GM12878 (cell line): Measurements from ENCODE around the gene CA9. TPM values are rescaled to one million over a fixed set of nuclear protein-coding genes. Genes with fewer than 3 reads are reported as not detected.

ENCODE experiments used
- ATAC-seq: fragments of 200-7000 bp; cut with Tn5 transposase; 3 replicates; pipeline ENCODE4 v1.9.1; 2020; ENCODE audit warnings: mild to moderate bottlenecking, moderate library complexity
- BruUV-seq: library from RNA; stranded (reverse); fragments of 400-500 nt; replicated peaks from 2 replicates; lab custom pipeline; 2021; lab: Mats Ljungman, UMichigan
- CTCF ChIA-PET: fragments of 300-600 bp; sonication (Branson Sonifier 250); formaldehyde crosslinking; extraction: SDS; loops from one replicate; lab custom pipeline; 2021; ENCODE audit warnings: inconsistent platforms; lab: Yijun Ruan, JAX
- POLR2A ChIA-PET: fragments of 350-600 bp; formaldehyde crosslinking; extraction: SDS; loops from one replicate; lab custom pipeline; 2021; ENCODE audit warnings: inconsistent platforms; lab: Charles Lee
- RAD21 ChIA-PET: fragments of 300-600 bp; sonication (Branson Sonifier 250); formaldehyde crosslinking; loops from one replicate; lab custom pipeline; 2023; ENCODE audit warnings: antibody characterized with exemption; ENCODE audit not compliant: unreplicated experiment; lab: Charles Lee
- SMC1A ChIA-PET: fragments of 300-600 bp; sonication (Branson Sonifier 250); formaldehyde crosslinking; loops from one replicate; lab custom pipeline; 2023; ENCODE audit not compliant: unreplicated experiment, uncharacterized antibody; lab: Charles Lee
- DNase-seq: peaks from one replicate; pipeline ENCODE4 v3.0.0-alpha.2; 2011; ENCODE audit warnings: low read depth, low spot score
- FAIRE-seq: peaks from 3 replicates; lab custom pipeline; 2011; peaks lifted over from hg19 to GRCh38; lab: Jason Lieb, UNC
- H2AFZ ChIP-seq: 2 replicates; pipeline ENCODE4 v1.6.0; 2011; ENCODE audit warnings: low read depth, low read length, control low read depth; ENCODE audit not compliant: control insufficient read depth
- H3K27ac ChIP-seq: 2 replicates; pipeline ENCODE4 v1.5.1; 2011; ENCODE audit warnings: control low read depth; ENCODE audit not compliant: control insufficient read depth, insufficient read depth
- H3K27me3 ChIP-seq, 2 experiments: replicated peaks in 1 of 2; 2 replicates each; pipeline versions ENCODE4 v1.6.0 to v1.6.1; 2011; ENCODE audit warnings: low read length in 1 of 2; ENCODE audit not compliant: control insufficient read depth in 2 of 2, insufficient read depth in 2 of 2
- H3K36me3 ChIP-seq, 2 experiments: 2 replicates each; pipeline ENCODE4 v1.5.1; 2011; ENCODE audit warnings: low read length in 1 of 2; ENCODE audit not compliant: control insufficient read depth in 2 of 2, insufficient read depth in 2 of 2
- H3K4me1 ChIP-seq: 2 replicates; pipeline ENCODE4 v1.6.1; 2011; ENCODE audit warnings: mild to moderate bottlenecking, low read length, moderate library complexity, mixed read lengths; ENCODE audit not compliant: control insufficient read depth, insufficient read depth
- H3K4me2 ChIP-seq: 2 replicates; pipeline ENCODE4 v1.6.0; 2011; ENCODE audit warnings: control low read depth; ENCODE audit not compliant: control insufficient read depth, insufficient read depth
- H3K4me3 ChIP-seq: fragments of 200-600 bp; sonication (generic); 2 replicates; pipeline ENCODE4 v1.5.1; 2016
- H3K79me2 ChIP-seq: 2 replicates; pipeline ENCODE4 v1.6.0; 2011; ENCODE audit warnings: low read length; ENCODE audit not compliant: control insufficient read depth, insufficient read depth
- H3K9ac ChIP-seq: 2 replicates; pipeline ENCODE4 v1.8.0; 2011; ENCODE audit warnings: low read length, control low read depth, mixed read lengths; ENCODE audit not compliant: control insufficient read depth, insufficient read depth
- H3K9me3 ChIP-seq: replicated peaks from 3 replicates; pipeline ENCODE4 v1.5.1; 2011; ENCODE audit warnings: mild to moderate bottlenecking, low read length; ENCODE audit not compliant: control insufficient read depth, insufficient read depth
- H4K20me1 ChIP-seq: 2 replicates; pipeline ENCODE4 v1.6.0; 2011; ENCODE audit not compliant: control insufficient read depth, insufficient read depth
- BCL3 ChIP-seq: IDR thresholded peaks from 2 replicates; pipeline ENCODE4 v1.6.1; 2011; ENCODE audit warnings: borderline replicate concordance, low read depth, mild to moderate bottlenecking, moderate library complexity, low read length; ENCODE audit not compliant: insufficient read depth, poor library complexity, severe bottlenecking
- BMI1 ChIP-seq: fragments of 450-650 bp; IDR thresholded peaks from 2 replicates; pipeline ENCODE4 v1.6.1; 2016; ENCODE audit warnings: mild to moderate bottlenecking, moderate library complexity, borderline replicate concordance
- CBX5 ChIP-seq: sonication (generic); IDR thresholded peaks from 2 replicates; pipeline ENCODE4 v1.6.1; 2016; ENCODE audit warnings: low read depth, moderate library complexity, mild to moderate bottlenecking, inconsistent platforms
- CEBPB ChIP-seq, 2 experiments: fragments of 150-350 bp in 1 of 2; IDR thresholded peaks; 2 replicates each; pipeline ENCODE4 v1.6.1; 2012 to 2014; ENCODE audit warnings: low read depth in 2 of 2, low read length in 2 of 2, borderline replicate concordance in 1 of 2, inconsistent platforms in 1 of 2
- CREM ChIP-seq: IDR thresholded peaks from 2 replicates; pipeline ENCODE4 v1.6.1; 2014; ENCODE audit warnings: antibody characterized with exemption, low read depth
- E2F8 ChIP-seq: fragments of 450-650 bp; IDR thresholded peaks from 2 replicates; pipeline ENCODE4 v1.6.1; 2018; ENCODE audit warnings: mild to moderate bottlenecking, low read depth, moderate library complexity; ENCODE audit not compliant: partially characterized antibody
- FOXM1 ChIP-seq: IDR thresholded peaks from 2 replicates; pipeline ENCODE4 v1.6.1; 2012; ENCODE audit warnings: low read depth, mild to moderate bottlenecking, inconsistent platforms, low read length, moderate library complexity
- IKZF2 ChIP-seq, 2 experiments: fragments of 450-650 bp; IDR thresholded peaks; 2 replicates each; pipeline ENCODE4 v1.6.1; 2017; ENCODE audit warnings: mild to moderate bottlenecking in 2 of 2, moderate library complexity in 2 of 2
- KAT2A ChIP-seq: conservative IDR thresholded peaks from 2 replicates; pipeline ENCODE4 v1.6.1; 2011; ENCODE audit warnings: low read depth, low read length; ENCODE audit not compliant: control insufficient read depth
- RELA ChIP-seq: fragments of 450-650 bp; IDR thresholded peaks from 2 replicates; pipeline ENCODE4 v1.8.0; 2014; ENCODE audit warnings: borderline replicate concordance; ENCODE audit not compliant: partially characterized antibody
- SUZ12 ChIP-seq: fragments of 200-600 bp; sonication (generic); IDR thresholded peaks from one replicate; pipeline ENCODE4 v1.6.1; 2018; ENCODE audit warnings: antibody characterized with exemption, mild to moderate bottlenecking; ENCODE audit not compliant: unreplicated experiment
- TCF7 ChIP-seq: IDR thresholded peaks from 2 replicates; pipeline ENCODE4 v1.6.1; 2014; ENCODE audit warnings: antibody characterized with exemption, borderline replicate concordance
- WRNIP1 ChIP-seq: IDR thresholded peaks from 2 replicates; pipeline ENCODE4 v1.6.1; 2011; ENCODE audit warnings: low read depth, low read length, improper control_type of control experiment, borderline replicate concordance
- ZNF24 ChIP-seq: fragments of 450-650 bp; IDR thresholded peaks from 2 replicates; pipeline ENCODE4 v1.6.1; 2017; ENCODE audit warnings: antibody characterized with exemption, mild to moderate bottlenecking
- ZNF622 ChIP-seq: fragments of 450-650 bp; IDR thresholded peaks from 2 replicates; pipeline ENCODE4 v1.6.1; 2017; ENCODE audit warnings: mild to moderate bottlenecking, inconsistent platforms
- in situ Hi-C: fragments of 300-500 bp; cut with MboI; formaldehyde crosslinking; loops from 9 replicates; pipeline ENCODE4 v1.14.3; 2018; ENCODE audit warnings: mixed read lengths
- intact Hi-C: fragments of 100-400 bp; cut with micrococcal nuclease; formaldehyde crosslinking; loops from one replicate; pipeline ENCODE4 v1.14.2; 2022; ENCODE audit not compliant: unreplicated experiment
- polyA plus RNA-seq, 11 experiments: library from polyadenylated mRNA; depleted of rRNA in 4 of 11; unstranded in 6 of 11; stranded (reverse) in 5 of 11; fragments of >200 nt; fragmentation: Nextera tagmentation in 4 of 11; fragmentation: Illumina TruSeq in 1 of 11; extraction: Ambion mirVana in 4 of 11; extraction: Trizol in 1 of 11; gene quantifications; 1 replicate in 1 of 11; 2 replicates in 10 of 11; pipeline versions ENCODE4 v1.2.1 to v1.2.3, GENCODE V29; 2011 to 2016; ENCODE audit warnings: inconsistent platforms in 2 of 11, missing spikeins in 2 of 11, low read depth in 1 of 11
- total RNA-seq, 4 experiments: library from RNA; depleted of rRNA in 3 of 4; stranded (reverse); fragments of >200 nt in 3 of 4; fragmentation: Illumina TruSeq in 1 of 4; extraction: Trizol in 1 of 4; gene quantifications; 2 replicates each; pipeline versions ENCODE4 v1.2.1 to v1.2.3, GENCODE V29; 2013 to 2021
- TF ChIP-seq, protein P1 (sequence below): fragments of 450-650 bp; IDR thresholded peaks from 2 replicates; pipeline ENCODE4 v1.6.1; 2017; ENCODE audit warnings: antibody characterized with exemption, mild to moderate bottlenecking, moderate library complexity

Gene CA9
- total and polyA plus RNA-seq, 10 of the 15 experiments (the other 5 are each of a cell fraction or from before 2014, with no cell fraction given) = 0.53 to 6.6 (median 1.2) TPM

DNA sequence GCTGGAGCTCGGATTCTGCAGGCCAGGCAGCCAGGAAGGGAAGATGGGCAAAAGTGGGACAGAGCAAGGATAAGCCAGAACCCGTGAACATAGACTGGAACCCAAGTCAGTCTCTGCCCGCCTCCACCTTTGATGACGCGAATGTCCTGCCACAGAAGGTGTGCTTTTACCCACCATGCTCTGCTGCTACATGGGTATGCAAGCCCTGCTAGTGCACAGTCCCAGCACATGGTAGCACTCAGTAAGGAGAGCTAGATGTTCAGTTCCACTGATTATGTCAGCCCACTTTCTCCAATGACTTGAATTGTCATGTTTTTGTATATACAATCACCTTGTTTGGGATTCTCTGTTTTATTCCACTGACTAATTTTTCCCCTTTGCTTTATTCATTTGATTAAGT, 44.1 kb upstream of the CA9 start (continued):
- TF ChIP-seq BCL3 (no peak), CBX5 (no peak), SUZ12 (no peak), WRNIP1 (no peak), RELA (no peak)

DNA sequence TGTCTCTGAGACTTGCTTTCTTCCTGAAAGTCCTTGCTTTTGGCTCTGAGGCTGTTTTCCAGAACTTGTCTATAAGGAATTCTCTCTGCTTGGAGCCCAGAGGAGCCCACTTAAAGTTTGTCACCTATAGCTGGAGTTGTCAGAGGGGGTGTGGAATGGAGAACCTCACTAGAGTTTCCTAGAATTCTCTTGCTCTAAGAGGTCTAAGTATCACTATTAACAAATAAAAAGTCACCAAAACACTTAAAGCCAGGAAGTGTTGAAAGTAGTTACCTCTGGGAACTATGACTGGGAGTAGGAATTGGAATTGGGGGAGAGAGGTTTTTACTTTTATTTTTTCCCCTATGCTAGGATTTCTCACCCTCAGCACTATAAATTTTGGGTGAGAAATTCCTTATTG, 38.0 kb upstream of the CA9 start:
- no peaks in the 10 kb centered on the region for H3K27me3 ChIP-seq
- H3K4me3 ChIP-seq = peak overlapping the region; percentile 2; the same call in 1 of the 2 replicates
- H3K9ac ChIP-seq = no peak overlapping the region
- CTCF ChIA-PET = interaction anchor here (0.6 to 3.3 kb wide), 10 partner anchors 10 to 94 kb away, joined by 3 to 31 read pairs (median 4); partner anchors contain the start of gene ARHGEF39
- no peaks in the 10 kb centered on the region for H3K36me3 ChIP-seq
- intact Hi-C loops (no loop called here), in situ Hi-C loops (no loop called here)
- SMC1A ChIA-PET = interaction anchor here (0.5 to 4.5 kb wide), 5 partner anchors 10 to 22 kb away, joined by 3 to 32 read pairs (median 4); partner anchors contain the start of gene SIT1
- H4K20me1 ChIP-seq = no peaks in the 10 kb centered on the region
- RAD21 ChIA-PET = interaction anchor here (0.8 to 3.1 kb wide), 6 partner anchors 10 to 92 kb away, joined by 3 to 16 read pairs (median 5); no protein-coding TSS in a partner anchor
- ATAC-seq (no peak), DNase-seq (no peak), FAIRE-seq (no peak)
- H3K79me2 ChIP-seq = no peaks in the 10 kb centered on the region
- no peak overlapping the region for H2AFZ ChIP-seq
- no peaks in the 10 kb centered on the region for H3K9me3 ChIP-seq
- BruUV-seq = no TSS peak
- H3K4me1 ChIP-seq = peaks cover 25% of the 10 kb centered on the region
- H3K4me2 ChIP-seq = peak overlapping the region; percentile 28; the same call in 1 of the 2 replicates
- POLR2A ChIA-PET = interaction anchor here (0.9 to 2.4 kb wide), 4 partner anchors 11 to 31 kb away, joined by 3 to 12 read pairs (median 5); partner anchors contain the start of gene TESK1
- H3K27ac ChIP-seq = peak overlapping the region; percentile 40; the same call in 1 of the 2 replicates
- no peak for TF ChIP-seq IKZF2 (IDR thresholded peaks at IDR 0.05)
- TF ChIP-seq CEBPB (IDR thresholded peaks at IDR 0.05; ENCODE audit: borderline replicate concordance in 1 of 2, low read depth in 2 of 2, low read length in 2 of 2) = no peak
- no peak for TF ChIP-seq ZNF24
- no peak for TF ChIP-seq ZNF622
- no peak for TF ChIP-seq KAT2A
- TF ChIP-seq FOXM1 = no peak
- TF ChIP-seq E2F8 = no peak
- no peak for TF ChIP-seq TCF7
- TF ChIP-seq BMI1 = no peak
- TF ChIP-seq, protein P1, sequence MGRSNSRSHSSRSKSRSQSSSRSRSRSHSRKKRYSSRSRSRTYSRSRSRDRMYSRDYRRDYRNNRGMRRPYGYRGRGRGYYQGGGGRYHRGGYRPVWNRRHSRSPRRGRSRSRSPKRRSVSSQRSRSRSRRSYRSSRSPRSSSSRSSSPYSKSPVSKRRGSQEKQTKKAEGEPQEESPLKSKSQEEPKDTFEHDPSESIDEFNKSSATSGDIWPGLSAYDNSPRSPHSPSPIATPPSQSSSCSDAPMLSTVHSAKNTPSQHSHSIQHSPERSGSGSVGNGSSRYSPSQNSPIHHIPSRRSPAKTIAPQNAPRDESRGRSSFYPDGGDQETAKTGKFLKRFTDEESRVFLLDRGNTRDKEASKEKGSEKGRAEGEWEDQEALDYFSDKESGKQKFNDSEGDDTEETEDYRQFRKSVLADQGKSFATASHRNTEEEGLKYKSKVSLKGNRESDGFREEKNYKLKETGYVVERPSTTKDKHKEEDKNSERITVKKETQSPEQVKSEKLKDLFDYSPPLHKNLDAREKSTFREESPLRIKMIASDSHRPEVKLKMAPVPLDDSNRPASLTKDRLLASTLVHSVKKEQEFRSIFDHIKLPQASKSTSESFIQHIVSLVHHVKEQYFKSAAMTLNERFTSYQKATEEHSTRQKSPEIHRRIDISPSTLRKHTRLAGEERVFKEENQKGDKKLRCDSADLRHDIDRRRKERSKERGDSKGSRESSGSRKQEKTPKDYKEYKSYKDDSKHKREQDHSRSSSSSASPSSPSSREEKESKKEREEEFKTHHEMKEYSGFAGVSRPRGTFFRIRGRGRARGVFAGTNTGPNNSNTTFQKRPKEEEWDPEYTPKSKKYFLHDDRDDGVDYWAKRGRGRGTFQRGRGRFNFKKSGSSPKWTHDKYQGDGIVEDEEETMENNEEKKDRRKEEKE = no peak
- no peak for TF ChIP-seq CREM
